Gastroesophageal sphincter (tissue), 3 donors: ENCODE data around the gene OR5C1.

Experiments
- EP300 ChIP-seq: sonication (generic); formaldehyde crosslinking; IDR thresholded peaks from one replicate; pipeline ENCODE4 v1.6.1; 2017; ENCODE audit warnings: antibody characterized with exemption, mild to moderate bottlenecking
- POLR2A ChIP-seq, 2 donors: fragments of 450-650 bp; IDR thresholded peaks; one replicate each; pipeline ENCODE4 v1.6.1; 2017; ENCODE audit warnings: antibody characterized with exemption in 2 of 2, mild to moderate bottlenecking in 2 of 2, moderate library complexity in 1 of 2
- POLR2AphosphoS5 ChIP-seq: sonication (generic); formaldehyde crosslinking; IDR thresholded peaks from one replicate; pipeline ENCODE4 v1.6.1; 2017; ENCODE audit warnings: antibody characterized with exemption
- TF ChIP-seq, protein P1 (sequence below), 4 experiments: fragments of 200-600 bp in 2 of 4; fragments of 450-650 bp in 2 of 4; sonication (generic) in 1 of 4; IDR thresholded peaks; one replicate each; pipeline ENCODE4 v1.5.1; 2017 to 2019; ENCODE audit warnings: antibody characterized with exemption in 4 of 4, mild to moderate bottlenecking in 2 of 4, moderate library complexity in 2 of 4

DNA sequence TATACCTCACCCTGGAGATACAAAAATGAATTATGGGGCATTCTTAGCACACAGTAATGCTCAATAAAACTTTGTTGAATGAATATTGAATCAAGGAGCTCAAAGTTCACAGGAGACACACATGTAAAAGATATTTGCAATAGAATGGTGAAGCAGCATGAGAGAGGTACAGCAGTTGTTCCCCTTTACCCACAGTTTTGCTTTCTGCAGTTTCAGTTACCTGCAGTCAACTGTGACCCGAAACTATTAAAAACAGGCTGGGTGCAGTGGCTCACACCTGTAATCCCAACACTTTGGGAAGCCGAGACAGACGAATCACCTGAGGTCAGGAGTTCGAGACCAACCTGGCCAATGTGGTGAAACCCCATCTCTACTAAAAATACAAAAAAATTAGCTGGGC lies 2.4 kb upstream of the OR5C1 start:
- TF ChIP-seq, protein P1, sequence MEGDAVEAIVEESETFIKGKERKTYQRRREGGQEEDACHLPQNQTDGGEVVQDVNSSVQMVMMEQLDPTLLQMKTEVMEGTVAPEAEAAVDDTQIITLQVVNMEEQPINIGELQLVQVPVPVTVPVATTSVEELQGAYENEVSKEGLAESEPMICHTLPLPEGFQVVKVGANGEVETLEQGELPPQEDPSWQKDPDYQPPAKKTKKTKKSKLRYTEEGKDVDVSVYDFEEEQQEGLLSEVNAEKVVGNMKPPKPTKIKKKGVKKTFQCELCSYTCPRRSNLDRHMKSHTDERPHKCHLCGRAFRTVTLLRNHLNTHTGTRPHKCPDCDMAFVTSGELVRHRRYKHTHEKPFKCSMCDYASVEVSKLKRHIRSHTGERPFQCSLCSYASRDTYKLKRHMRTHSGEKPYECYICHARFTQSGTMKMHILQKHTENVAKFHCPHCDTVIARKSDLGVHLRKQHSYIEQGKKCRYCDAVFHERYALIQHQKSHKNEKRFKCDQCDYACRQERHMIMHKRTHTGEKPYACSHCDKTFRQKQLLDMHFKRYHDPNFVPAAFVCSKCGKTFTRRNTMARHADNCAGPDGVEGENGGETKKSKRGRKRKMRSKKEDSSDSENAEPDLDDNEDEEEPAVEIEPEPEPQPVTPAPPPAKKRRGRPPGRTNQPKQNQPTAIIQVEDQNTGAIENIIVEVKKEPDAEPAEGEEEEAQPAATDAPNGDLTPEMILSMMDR (IDR thresholded peaks at IDR 0.05): no peak
- no peak for TF ChIP-seq EP300
- no peak for TF ChIP-seq POLR2A (IDR thresholded peaks at IDR 0.05)
- TF ChIP-seq POLR2AphosphoS5: no peak
